HG03354 (cell line): ENCODE measurements around the gene DYTN.

ENCODE experiments used
- ATAC-seq: cut with Tn5 transposase; IDR thresholded peaks from one replicate; pipeline ENCODE4 v1.9.1; 2021; ENCODE audit warnings: mild to moderate bottlenecking; ENCODE audit not compliant: unreplicated experiment, poor library complexity, severe bottlenecking

The DYTN gene

DNA sequence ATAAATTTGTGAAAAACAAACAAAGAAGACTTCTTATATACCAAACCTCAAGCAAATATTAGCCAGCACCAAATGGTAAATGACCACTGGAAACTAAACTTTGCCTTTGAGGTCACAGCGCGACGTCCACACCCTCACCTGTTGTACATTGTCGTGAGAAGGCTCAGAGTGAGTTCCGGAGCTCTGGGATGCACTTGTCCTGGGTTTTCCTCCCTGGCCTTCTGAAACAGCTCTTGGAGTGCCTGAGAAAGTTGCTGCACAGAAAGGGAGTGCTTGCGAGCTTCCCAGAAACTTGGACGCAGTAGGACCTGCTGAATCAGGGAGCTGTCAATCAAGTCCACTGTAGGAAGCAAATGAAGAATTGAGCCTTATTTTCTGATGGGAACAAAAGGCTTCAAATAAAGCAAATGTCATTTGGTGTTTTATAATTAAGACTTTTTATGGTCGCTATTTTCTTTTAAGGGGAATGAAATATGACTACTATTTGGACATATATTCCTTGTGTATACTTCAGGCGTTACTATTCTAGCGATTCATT is 11.0 kb downstream of the DYTN start:
- no peak for ATAC-seq

DNA sequence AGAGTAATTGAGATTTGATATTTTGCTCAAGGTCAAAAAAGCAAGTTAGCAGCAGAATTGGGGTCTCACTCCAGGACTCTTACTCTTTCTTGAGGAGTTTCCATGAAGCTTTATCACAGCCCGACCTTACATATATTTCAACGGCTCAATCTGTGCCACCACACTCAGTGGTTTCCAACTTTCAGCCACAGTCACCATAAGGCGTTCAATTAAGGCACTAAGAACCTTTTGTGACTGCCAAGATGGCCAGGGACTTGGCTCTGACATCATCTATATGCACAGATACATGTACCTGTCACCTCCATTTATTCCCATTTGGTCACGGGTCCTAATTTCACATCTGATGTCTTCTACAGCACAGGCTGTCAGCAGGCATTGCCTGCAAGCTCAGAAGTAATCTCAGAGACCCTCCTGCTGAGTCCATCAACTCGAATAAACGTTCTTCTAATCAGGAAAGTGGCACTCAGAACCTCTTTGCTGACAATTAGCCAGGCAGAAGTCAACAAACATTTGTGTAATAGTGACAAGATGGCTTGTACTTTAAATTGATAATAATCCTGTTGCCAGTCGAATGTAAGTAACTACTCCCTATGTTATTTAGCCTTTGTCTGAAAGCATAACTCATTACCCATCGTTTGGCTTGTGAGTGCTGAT is 16.1 kb downstream of the DYTN start:
- ATAC-seq, result no peak

DNA sequence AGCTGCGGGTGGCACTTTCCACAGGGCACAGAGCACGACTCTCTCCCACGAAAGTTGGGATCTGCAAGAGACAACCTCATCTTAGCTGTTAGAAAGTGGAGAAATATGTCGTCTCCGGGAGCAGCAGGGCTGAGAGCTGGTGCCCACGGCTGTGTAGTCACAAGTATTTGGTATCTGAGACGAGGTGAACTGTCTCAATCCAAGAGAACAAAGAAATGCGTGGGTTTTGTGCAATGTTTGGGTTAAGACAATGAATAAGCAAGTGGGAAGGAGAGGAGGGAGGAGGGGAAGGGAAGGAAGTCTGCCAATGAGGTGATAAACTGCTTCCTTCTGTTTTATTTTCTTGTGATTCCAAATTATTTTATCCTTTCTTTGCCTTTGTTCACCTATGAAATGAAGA is 18.0 kb downstream of the DYTN start:
- no peak for ATAC-seq

DNA sequence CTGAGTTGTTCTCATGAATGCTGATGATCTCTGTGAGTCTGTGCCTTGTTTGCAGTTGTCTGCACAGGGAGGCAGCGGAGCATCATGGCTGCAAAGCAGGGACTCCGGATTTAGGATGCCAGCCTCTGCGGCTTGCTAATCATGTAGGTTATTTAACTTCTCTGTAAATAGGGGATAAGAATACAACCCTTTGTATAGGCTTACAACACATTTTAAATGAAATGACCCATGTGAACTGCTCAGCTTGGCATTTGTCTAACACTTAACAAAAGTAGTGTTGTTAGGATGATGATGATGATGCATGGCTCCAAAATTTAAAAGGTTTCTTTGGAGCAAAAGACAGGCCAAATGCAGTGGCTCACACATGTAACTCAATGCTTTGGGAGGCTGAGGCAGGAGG is 19.4 kb downstream of the DYTN start:
- no peak for ATAC-seq

DNA sequence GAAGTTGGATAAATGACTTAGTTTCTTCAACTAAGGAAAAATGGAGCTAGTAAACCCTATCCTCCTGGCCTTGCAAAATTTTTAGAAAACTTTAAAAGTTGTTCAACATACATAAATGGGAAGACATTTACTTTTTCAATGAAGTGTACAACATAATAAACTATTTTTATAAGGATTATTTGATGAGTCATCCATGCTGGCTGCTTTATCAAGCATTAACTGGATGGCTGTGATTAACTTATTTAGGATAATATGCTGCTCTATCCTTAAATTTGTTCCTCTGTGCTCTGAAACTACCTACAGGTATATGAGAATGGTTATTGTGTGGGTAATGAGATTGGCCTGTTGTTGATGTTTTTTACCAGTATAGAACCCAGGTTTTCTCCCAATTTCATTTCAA is 21.3 kb downstream of the DYTN start:
- no peak for ATAC-seq

DNA sequence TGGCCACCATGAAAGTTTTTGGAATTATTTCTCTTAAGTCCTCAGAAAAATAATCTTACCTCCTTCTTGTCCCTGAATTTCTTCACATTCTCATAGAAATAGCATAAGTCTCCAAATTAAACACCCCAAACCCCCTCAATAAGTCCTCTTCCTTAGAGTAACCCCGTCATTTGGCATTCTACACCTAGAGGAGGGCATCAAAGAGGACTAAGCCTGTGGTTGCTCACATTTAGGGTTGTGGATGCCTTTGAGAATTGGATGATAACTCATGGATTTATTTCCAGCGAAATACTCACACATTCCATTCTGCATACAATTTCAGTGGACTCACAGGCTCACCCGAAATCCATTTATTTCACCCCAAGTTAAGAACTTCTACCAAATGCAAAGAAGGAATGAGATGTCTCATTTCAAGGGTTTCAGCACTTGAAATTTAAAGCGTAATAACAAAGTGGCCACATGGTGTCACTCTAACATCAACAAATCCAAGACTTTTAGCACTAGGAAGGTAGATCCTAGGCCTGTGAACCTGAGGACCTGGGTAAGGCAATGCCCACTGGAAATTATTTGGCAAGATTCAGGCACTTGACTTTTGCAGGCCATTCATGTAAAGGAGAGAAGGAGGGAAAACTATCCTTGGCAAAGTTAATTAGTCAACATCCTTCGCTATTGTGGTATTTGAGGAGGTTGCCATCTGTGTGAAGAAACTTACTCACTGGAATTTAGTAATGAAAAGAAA is 24.6 kb downstream of the DYTN start:
- no peak for ATAC-seq

DNA sequence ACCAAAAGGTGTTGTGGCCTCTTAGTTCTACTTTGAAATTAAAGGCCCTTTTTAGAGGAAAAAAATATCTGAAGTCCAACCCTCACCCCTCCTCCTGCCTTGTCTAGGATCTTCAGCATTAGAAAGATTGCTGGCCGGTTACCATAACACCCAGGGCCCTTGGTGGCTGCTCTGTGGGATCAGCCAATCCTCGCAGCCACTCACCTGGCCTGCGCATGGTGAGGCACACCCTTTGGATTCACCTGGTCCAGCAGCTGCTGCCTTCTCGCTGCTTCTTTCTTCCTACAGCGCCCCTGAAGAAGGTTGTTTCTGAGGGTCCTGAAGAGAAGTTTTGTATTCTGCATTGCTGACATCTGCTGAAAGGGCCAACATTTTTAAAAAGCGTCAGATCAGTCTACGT is 25.2 kb downstream of the DYTN start:
- no peak for ATAC-seq

DNA sequence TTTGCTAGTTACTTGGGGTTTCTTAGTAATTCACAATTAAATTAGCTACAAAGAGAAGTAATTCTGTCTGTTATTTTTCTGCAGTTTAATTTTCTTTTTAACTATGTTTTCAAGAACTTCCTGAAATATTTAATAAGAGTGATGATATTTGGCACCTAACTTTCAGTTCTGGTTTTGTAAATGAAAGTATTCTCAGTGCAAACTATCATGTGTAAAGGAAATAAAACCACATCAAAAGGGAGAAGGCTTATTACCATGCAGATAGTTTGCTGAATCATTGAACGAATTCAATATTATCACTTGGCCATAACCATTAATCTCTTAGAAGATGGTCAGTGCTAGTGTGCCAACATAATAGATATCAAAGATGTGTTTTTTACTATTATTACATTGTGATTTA is 29.2 kb downstream of the DYTN start:
- ATAC-seq, result no peak

DNA sequence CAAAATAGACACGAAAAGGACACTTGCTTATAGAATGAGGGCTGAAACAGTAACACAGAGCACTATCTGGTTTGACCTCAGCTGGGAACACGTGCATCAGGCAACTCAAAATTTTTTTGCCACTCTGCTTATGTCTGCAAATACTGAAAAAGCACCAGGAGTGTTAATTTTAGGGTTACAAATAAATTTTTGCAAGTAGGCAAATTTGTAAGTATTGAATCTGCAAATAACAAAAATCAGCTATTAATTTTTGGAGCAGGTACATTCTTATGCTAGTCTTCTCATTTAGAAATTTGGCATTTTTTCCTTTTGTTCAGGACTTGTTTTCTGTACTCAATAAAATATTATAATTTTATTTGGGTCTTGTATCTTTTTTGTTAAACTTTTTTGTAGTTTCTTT is 29.7 kb downstream of the DYTN start:
- ATAC-seq, result no peak

DNA sequence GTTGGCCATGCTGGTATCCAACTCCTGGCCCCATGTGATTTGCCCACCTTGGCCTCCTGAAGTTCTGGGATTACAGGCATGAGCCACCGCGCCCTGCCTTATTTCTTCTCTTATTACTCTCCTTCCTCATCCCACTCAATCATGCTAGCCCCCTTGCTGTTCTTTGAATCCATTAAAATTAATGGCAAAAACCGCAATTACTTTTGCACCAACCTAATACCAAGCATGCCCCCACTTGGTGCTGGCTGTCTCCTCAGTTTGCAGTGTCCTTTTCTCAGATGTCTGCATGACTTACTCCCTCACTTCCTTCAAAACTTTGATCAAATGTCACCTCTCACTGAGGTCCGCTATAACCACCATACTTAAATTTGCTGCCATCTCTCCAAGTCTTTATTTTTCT is 34.6 kb downstream of the DYTN start:
- no peak for ATAC-seq

DNA sequence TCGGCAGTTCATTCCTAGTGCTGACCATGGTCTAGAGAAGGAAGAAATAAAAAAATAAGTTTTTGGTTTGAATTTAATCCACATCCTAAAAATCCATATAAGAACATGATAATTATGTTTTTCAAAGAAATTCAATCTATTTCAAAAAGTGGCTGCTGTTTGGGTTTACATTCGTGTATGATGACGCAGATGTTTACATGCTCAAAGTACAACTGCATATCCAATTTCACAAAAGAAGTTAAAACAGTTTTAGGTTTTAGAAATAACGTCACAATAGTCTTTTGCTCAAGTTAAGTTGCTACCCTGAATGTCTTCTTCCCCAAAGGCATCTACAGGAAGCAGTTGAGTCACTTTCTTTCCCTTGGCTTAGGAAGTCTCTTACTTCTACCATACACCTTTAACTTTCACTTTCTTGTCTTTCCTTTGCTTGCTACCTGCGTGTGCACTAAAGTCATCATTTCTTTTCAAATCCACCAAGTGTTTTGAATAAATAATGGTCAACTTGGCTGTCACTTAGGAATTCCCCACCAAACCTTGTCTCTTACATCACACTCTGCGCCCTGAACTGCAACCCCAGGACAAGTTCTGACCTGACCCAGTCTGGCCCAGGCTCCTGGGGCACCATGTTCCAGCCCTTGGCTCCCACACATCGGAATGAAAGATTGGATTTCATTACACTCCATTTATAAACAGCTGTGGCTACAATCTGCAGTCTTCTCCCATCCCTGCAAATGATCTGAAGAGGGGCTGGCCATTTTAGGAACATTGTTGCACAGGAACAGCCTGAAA is 47.5 kb downstream of the DYTN start:
- ATAC-seq, result no peak

DNA sequence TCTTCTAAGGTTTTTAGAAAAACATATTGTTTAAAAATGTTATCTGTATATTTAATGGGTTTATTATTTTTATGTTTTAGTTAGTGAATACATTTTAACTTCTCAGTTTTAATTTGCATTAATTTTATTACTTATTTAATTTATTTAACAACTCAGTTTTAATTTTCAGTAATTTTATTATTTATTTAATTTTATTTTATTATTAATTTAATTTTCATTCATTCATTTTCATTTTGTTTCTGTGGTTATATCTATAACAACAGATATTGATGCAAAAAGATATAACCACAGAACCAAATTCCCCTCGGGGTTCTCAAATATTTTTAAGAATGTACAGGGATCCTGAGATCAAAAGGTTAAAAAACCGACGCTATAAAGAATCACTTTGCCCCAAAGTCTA is 52.9 kb downstream of the DYTN start:
- no peak for ATAC-seq

DNA sequence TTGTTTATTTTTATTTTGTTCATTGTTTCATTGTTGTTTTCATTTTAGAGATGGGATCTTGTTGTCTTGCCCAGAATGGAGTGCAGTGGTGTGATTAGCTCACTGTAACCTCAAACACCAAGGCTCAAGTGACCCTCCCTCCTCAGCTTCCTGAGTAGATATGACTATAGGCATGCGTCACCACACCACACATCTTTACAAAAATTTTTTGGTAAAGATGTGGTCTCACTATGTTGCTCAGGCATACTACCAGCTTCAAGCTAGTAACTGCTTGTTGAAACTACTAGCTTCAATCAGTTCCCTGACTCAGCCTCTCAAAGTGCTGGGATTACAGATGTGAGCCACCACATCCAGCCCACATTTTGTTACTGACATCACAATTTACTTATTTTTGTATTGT is 61.1 kb downstream of the DYTN start:
- no peak for ATAC-seq

DNA sequence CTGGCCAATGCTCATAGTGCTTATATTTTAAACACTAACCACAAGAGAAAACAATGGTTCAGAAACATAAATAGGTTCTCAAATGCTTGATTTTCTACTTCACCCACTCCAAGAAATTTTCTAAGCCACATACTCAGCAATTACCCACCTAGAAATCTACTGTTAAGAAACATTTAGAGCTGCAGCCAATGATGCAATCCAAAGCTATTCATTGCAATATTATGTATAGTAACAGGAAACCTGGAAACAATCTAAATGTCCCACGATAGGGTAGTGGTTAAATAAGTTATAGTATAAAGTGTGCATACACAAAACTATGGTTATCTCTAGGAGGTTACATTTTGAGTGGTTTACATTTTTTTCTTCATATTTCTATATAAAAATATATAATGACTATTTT is 70.2 kb downstream of the DYTN start:
- ATAC-seq, result no peak

DNA sequence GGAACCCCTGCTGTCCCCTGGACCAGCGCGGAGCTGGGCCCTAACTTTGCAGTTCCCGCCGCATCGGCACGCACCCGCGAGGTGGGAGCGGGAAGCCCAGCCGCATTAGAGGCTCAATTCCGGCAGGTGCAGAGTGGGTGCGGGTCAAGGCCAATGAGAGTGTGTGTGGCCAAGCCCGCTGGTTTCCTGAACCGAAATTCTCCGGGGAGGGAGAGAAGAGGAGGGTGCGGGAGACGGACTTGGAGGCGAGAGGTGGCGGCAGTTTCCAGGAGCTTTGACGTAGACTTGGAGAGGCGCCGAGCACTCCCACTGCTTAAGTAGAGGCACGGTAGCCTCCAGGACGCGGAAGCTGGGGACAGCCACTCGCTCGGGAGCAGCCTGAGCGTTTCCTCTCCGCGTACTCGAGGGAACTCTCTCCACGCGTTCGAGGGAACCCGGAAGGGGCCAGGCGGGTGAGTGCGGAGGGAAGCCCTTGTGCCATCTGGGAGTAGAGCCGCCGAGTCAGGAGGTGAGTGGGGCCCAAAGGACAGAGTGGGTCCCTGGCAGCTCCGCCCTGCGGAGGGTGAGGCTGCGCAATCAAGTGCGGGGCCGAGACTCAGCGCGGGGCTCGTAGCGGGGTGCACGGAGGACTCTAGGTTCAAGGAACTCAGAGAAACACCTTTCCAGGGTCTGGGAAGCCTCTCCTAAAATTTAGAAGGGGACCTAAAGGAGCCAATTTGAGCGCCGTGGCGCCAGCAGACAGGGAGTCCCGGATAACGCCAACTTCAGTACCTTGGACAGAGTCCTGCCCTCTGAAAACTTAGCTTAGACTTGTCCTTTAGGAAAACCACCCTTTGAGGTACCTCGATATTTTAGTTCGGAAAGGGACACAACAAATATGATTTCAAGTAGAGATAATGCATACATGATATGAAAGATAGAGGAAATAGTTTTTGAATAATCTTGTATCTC is 75.8 kb downstream of the DYTN start, which contains the start of gene FAM237A:
Gene FAM237A, plus strand, starts transcription at position 413 of the 951 bp plus-strand sequence. CDS start 1,750 bp downstream, outside the sequence.
- ATAC-seq, result no peak

DNA sequence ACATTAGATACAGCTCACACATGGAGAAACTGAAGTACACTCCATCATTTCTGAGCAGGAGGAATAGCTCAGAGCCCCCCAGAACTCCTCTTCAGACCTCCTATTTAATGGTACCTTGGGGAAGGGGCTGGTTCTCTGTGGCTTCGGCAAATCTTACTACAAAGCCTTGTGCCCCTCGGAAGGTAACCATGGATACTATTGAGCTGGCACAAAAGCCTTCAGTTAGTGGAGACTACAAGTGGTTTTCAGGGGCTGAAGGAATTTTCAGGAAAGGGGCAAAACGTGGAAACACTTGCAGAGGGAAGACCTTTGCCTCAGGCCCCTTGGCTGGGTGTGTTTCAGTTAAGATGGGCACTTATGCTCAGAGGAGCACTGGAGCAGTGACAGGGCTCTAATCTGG is 77.0 kb downstream of the DYTN start:
- no peak for ATAC-seq

DNA sequence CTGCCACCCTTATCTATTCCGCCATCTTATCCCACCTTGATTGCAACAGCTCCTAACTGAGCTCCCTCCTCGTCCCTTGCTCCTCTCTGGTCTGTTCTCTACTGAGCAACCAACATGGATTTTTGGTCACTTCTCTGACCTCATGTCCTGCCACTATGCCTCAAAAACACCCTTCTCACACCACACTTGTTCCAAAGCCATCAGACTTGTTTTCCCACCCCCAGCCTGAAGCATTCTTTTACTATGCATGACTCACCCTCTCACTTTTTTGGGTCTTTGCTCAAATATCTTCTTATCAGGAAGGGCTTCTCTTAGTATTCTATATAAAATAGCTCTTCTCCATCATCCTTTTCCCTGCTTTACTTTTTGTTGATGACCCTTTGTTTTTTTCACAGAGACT is 78.6 kb downstream of the DYTN start:
- no peak for ATAC-seq

DNA sequence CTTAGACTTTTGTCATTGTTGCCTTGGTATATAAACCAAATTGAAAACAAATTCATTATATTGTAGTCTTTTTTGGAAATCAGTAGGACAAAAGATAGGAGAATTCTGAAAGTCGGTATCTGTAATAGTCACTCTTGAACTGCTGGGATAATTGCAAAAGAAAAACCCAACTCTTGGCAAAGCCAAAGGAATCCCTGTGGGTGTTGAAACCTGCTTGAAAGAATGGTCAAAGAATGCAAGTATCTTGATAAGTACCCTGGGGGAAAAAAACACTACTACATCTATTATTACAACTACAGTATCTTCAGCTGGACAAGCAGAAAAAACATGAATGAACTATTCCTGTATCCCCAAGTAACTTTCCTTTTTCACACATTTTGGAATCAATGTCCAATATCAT is 83.2 kb downstream of the DYTN start:
- no peak for ATAC-seq

DNA sequence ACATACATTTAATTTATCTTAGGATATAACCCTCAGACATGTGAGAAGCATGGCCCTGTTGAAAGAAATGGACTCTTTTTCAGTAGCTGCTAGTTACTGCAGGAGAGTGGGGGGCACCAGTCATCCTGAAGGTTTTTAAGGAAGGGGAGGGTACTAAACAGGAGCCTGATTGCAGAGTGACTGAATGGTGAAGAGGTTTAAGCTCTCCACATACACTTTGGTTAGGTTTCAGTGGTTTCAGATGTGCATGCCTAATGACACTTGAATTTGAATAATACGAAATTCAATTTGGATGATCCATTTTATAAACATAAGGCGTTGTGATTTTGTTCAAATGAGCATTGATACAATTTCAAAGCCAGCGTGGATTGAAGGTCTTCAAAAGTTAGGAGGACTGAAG is 86.9 kb downstream of the DYTN start:
- ATAC-seq, result no peak

DNA sequence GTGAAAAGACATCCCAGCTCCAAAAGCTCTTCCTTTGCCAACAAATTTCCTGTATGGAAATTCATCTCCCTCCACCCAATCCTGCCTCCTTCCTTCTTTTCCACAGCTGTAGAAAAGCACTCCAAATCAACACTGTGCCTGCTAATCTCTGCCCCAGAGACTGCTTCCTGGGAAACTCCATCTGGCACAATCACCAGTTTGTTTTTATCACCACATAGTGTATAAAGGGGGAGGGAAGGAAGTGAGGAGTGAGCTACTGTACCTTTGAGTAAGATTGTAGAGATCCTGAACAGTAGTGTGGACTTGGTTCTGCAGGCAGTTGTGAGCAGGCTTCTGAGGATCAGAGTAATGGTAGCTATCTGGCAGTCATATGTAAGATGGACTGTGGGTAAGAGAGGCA is 90.6 kb downstream of the DYTN start:
- no peak for ATAC-seq
